Activated naive CD4-positive, alpha-beta T cell treated with anti-CD3 and anti-CD28 coated beads, Interleukin-2, amount 10 ng/mL, durations not matched to agents 7 days and 5 days (primary cell): Measurements from ENCODE around the gene RIMS3.

Experiments used
- CTCF ChIA-PET: fragments of 350-600 bp; sonication (Branson Sonifier 250); formaldehyde crosslinking; loops from one replicate; lab custom pipeline; 2021; ENCODE audit warnings: antibody characterized with exemption; lab: Charles Lee
- DNase-seq: peaks from one replicate; pipeline ENCODE4 v3.0.0-alpha.2; 2020
- H3K27ac Mint-ChIP-seq: one replicate; pipeline ENCODE4 v1.8.0; 2021; ENCODE audit warnings: mild to moderate bottlenecking, moderate library complexity, mixed read lengths
- H3K27me3 Mint-ChIP-seq: one replicate; pipeline ENCODE4 v1.8.0; 2021; ENCODE audit warnings: mild to moderate bottlenecking, mixed read lengths
- H3K36me3 Mint-ChIP-seq: one replicate; pipeline ENCODE4 v1.8.0; 2021; ENCODE audit warnings: mixed read lengths
- H3K4me1 Mint-ChIP-seq: one replicate; pipeline ENCODE4 v1.8.0; 2021; ENCODE audit warnings: mixed read lengths
- H3K4me3 Mint-ChIP-seq: one replicate; pipeline ENCODE4 v1.8.0; 2021; ENCODE audit warnings: mild to moderate bottlenecking, moderate library complexity, mixed read lengths
- H3K9me3 Mint-ChIP-seq: one replicate; pipeline ENCODE4 v1.8.0; 2021; ENCODE audit warnings: mixed read lengths

The RIMS3 gene

DNA sequence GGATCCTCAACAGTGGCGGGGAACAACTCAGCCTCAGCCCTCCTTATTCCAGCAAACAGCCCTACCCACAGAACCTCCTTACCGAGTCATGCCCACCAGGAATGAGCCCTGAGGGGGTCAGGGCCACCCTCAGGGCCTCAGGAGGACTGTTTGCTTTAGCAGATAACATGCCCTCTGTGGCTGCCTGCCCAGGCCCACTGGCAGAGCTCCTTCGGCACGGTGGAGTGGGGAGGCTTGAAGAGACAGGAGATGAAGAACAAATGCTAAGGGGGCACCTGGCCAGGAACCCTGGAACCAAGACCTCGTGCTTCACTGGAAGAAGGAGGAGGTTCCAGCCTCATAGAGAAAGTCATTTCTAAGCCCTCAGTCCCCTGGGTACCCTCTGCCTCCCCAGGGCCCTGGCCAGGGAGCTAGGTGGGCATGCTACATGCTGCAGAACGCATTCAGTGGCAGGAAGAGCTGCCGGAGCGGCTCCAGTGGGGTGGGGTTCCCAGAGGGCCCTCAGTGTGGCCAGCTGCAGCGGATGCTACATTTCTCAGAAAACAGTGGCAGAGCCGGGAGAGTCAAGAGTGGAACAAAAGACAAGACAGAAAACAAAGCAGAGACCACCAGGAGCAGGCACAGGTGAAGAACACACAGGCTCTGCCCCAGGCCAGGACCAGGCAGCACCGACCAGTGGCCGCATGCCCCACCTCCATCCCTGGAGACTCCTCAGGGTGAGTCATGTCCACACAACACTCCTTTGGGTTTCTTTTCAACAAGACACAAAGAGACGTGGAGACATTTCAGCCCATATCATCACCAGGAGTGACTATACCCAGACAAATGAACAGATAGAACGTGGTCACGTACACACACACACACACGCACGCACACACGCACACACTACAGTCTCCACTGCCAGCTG is 39.8 kb downstream of the RIMS3 start:
- CTCF ChIA-PET = interaction anchor here (0.6 to 1.4 kb wide), 10 partner anchors 37 to 228 kb away, joined by 3 to 6 read pairs (median 3); no protein-coding TSS in a partner anchor
- Mint-ChIP-seq H3K9me3 (no peaks in the 10 kb centered on the region), H3K27me3 (peaks cover 29% of the 10 kb centered on the region), H3K4me3 (no peak overlapping the region), H3K4me1 (peaks cover 27% of the 10 kb centered on the region), H3K27ac (no peak overlapping the region), H3K36me3 (no peaks in the 10 kb centered on the region)
- no peak for DNase-seq

DNA sequence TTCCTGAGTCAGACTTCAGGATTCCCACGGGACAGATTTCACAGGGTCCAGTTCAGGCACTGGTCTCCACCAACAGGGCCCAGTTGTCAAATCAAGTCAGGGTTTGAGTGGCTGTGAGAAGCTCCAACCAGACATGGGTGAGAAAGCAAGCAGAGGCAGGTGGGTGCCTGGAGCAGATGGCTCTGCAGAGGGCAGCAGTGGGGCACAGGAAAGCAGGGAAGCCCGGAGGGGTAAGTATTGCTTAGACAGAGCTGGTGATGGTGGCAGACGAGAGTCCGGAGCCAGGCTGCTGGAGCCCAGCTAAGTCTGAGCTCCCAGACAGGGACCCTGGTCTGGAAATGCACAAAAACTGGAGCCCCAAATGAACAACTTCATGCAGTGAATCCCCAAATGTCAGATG is 40.4 kb downstream of the RIMS3 start:
- H3K4me3 Mint-ChIP-seq = no peak overlapping the region
- H3K9me3 Mint-ChIP-seq = no peaks in the 10 kb centered on the region
- no peak overlapping the region for H3K27ac Mint-ChIP-seq
- H3K4me1 Mint-ChIP-seq = peaks cover 22% of the 10 kb centered on the region
- peak; percentile 51 for DNase-seq
- H3K36me3 Mint-ChIP-seq = no peaks in the 10 kb centered on the region
- H3K27me3 Mint-ChIP-seq = peaks cover 35% of the 10 kb centered on the region
- CTCF ChIA-PET = interaction anchor here (0.6 to 1.4 kb wide), 10 partner anchors 38 to 228 kb away, joined by 3 to 6 read pairs (median 3); no protein-coding TSS in a partner anchor

DNA sequence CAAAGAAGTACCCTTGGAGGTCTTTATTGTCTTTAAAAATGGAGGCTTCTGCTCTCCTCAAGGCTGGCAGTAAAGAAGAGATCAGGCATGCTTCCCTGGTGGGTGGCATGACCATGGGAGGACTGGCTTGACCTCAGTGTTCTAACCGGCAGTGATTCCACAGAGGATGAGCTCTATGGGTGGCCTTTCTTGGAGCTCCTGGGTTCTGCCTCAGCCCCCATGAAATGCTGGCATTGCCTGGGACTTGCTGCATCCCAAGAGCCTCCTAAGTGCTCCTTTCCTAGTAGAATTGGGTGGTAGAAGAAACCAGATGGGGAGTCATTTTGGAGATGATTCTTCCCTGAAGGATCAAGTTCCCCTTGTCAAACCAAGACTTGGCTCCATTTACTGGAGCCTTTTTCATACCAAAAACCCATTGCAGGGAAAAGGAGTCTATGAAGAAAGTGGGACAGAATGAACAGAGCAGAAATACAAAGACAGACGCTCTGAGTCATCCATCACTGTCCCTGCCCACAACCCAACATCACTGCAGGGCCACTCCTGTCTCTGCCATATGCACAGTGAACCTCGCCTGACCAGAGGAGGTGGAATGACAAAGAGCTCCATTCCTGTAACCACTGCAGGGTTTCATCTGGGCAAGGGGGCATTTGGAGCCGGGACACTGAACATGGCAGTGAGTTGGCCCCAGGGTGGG is 42.4 kb downstream of the RIMS3 start:
- CTCF ChIA-PET = interaction anchor here (0.6 kb wide), 1 partner anchor 341 kb away, joined by 3 read pairs; no protein-coding TSS in a partner anchor
- Mint-ChIP-seq H3K9me3 (no peaks in the 10 kb centered on the region), H3K4me3 (no peak overlapping the region), H3K4me1 (peaks cover 2% of the 10 kb centered on the region), H3K36me3 (no peaks in the 10 kb centered on the region), H3K27me3 (peaks cover 40% of the 10 kb centered on the region), H3K27ac (no peak overlapping the region)
- DNase-seq = no peak

DNA sequence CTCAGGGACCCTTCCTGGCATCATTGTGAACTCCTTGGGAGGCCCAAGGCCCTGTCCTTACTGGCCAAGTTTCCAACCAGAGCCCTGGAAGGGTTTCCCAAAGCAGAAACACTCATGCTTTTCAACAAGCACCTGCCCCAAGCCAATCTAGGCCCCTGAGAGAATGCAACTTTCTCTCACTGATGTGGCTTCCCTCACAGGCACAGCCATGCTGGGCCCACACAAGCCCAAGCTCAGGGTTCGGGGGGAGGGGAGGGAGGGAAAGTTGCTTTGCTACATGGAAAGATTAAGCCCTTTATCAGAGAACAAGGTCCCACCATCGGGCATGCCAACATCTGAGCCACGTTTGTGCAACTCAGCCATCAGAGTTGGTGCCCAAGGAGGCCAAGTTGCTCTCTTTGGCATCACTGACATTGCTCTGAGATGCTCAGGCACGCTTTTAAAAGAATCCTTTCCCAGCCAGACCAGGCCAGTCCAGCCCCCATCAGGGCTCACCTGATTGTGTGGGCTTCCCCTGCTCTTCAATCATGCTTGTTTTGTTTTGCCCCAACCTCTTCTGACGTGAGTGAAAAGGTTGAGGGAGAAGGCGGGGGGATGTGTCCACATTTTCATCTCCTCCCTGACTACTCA is 43.5 kb downstream of the RIMS3 start:
- H3K4me3 Mint-ChIP-seq = no peak overlapping the region
- H3K4me1 Mint-ChIP-seq = no peaks in the 10 kb centered on the region
- no peak overlapping the region for H3K27ac Mint-ChIP-seq
- no peaks in the 10 kb centered on the region for H3K9me3 Mint-ChIP-seq
- no peaks in the 10 kb centered on the region for H3K36me3 Mint-ChIP-seq
- CTCF ChIA-PET = no interaction called here
- peaks cover 40% of the 10 kb centered on the region for H3K27me3 Mint-ChIP-seq
- no peak for DNase-seq

DNA sequence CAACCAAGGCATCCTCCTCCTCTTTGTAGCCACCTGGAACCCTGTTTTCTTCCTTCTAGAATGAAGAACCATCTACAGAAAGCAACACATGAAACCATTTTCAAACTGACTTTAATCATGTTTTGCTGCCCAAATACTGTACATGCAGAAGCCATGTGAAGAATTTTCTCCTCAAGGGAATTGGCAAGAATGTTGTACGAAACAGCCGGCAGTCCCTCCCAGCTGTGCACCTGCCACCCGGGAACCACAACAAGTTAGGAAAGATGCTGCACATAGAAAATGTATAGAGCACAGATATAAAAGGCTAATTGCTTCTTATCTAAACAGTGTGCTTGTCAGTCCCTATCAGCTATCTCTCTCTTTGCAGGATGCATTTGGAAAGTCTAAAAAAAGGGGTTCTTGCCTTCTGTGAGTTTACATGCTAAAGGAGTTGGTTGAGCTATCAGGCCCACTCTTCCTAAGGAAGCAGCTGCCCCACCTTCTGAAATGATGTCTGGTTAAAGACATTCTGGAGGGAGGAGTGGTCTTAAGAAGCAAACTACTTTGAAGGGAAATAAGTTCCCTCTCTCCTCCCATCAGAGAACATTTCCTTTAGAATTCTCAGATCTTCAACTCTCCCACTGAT is 44.8 kb downstream of the RIMS3 start:
- Mint-ChIP-seq H3K27ac (no peak overlapping the region), H3K4me1 (no peaks in the 10 kb centered on the region), H3K9me3 (no peaks in the 10 kb centered on the region), H3K36me3 (no peaks in the 10 kb centered on the region), H3K27me3 (peaks cover 43% of the 10 kb centered on the region), H3K4me3 (no peak overlapping the region)
- CTCF ChIA-PET = no interaction called here
- no peak for DNase-seq

DNA sequence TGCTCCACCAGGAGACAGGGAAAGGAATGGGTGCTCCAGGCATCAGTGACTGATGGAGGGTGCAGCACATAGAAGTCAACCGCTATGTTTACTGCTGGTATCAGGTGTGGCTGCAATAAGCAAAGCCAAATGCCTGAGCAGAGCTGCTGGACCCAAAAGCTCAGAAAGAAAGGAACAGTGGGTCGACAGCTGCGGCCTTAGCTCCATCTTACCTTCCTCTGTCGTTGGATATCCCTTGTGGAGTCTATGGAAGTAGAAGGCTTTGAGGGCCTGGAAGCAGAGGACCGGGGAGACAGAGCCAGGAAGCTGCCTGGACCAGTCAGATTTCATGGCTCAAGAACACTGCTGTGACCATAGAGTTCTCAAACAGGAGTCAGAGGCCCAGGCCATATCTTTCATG is 45.3 kb downstream of the RIMS3 start:
- no peak for DNase-seq
- Mint-ChIP-seq H3K27me3 (peaks cover 43% of the 10 kb centered on the region), H3K4me1 (no peaks in the 10 kb centered on the region), H3K9me3 (no peaks in the 10 kb centered on the region), H3K27ac (no peak overlapping the region), H3K4me3 (no peak overlapping the region), H3K36me3 (no peaks in the 10 kb centered on the region)
- CTCF ChIA-PET = no interaction called here

DNA sequence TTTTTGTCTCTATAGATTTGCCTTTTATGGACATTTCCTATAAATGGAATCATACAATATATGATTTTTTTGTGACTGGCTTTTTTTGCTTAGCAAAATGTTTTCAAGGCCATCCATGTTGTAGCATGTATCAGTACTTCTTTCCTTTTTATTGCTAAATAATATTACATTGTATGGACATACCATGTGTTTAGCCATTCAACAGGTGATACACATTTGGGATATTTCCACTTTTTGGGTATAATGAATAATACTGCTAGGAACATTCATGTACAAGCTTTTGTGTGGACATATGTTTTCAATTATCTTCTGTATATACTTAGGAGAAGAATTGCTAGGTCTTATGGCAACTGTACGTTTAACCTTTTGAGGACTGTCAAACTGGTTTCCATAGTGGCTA is 47.4 kb downstream of the RIMS3 start:
- Mint-ChIP-seq H3K27ac (no peak overlapping the region), H3K4me1 (no peaks in the 10 kb centered on the region)
- CTCF ChIA-PET = no interaction called here

DNA sequence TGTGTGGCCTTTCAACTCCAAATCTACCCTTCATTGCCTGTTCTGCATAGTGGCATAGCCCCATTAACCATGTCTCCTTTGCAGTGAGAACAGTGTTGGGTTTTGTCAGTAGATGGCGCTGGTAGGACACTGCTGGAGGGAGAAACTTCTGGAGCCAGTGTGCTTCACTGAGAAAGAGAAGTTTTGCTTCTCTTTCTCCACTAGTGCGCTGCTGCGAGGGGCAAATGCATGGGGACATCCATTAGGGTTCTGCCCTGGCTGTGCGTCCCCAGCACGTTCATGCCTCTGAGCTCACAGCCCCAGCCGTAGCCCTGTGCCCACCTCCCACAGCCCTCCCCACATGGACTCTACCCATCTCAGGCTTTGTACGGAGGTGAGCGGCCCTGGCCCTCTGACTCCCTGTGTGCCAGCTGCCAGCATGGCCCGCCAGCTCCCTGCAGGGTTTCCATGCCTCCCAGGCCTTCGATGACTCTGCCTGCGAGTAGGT is 53.1 kb downstream of the RIMS3 start:
- H3K27ac Mint-ChIP-seq = no peak overlapping the region
- peaks cover 12% of the 10 kb centered on the region for H3K27me3 Mint-ChIP-seq
- peak; percentile 83 for DNase-seq
- no peak overlapping the region for H3K4me3 Mint-ChIP-seq
- H3K4me1 Mint-ChIP-seq = no peaks in the 10 kb centered on the region
- no peaks in the 10 kb centered on the region for H3K9me3 Mint-ChIP-seq
- H3K36me3 Mint-ChIP-seq = no peaks in the 10 kb centered on the region
- CTCF ChIA-PET = interaction anchor here (0.6 to 1.6 kb wide), 5 partner anchors 57 to 468 kb away, joined by 3 to 5 read pairs (median 3); no protein-coding TSS in a partner anchor

More for the DNA sequence above, 47.4 kb downstream of the RIMS3 start:
- no peaks in the 10 kb centered on the region for H3K9me3 Mint-ChIP-seq
- no peak for DNase-seq
- no peak overlapping the region for H3K4me3 Mint-ChIP-seq
- peaks cover 30% of the 10 kb centered on the region for H3K27me3 Mint-ChIP-seq
- H3K36me3 Mint-ChIP-seq = no peaks in the 10 kb centered on the region

DNA sequence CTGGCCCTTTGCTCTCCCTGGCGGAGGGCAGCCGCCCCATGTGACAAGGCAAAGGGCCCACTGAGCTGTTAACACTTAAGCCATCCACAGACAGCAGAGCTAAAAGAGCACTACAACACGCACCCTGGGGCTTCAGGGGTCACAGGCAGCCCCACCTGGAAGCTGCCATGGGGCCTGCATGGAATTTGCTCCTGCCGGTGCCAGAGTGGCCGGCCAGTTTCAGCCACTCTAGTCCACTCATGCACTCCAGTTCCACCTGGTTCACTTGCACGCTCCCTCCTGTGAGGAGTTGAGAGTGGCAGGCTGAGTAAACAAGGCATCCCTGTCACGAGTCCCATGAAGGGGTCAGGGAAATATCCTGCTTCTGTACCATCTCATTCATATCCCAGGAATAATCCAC is 55.3 kb downstream of the RIMS3 start:
- H3K27ac Mint-ChIP-seq = no peak overlapping the region
- no peak for DNase-seq
- CTCF ChIA-PET = interaction anchor here (1.3 to 3.2 kb wide), 5 partner anchors 162 to 341 kb away, joined by 3 to 13 read pairs (median 8); no protein-coding TSS in a partner anchor
- H3K4me3 Mint-ChIP-seq = no peak overlapping the region
- H3K4me1 Mint-ChIP-seq = no peaks in the 10 kb centered on the region
- H3K27me3 Mint-ChIP-seq = peaks cover 11% of the 10 kb centered on the region
- H3K9me3 Mint-ChIP-seq = no peaks in the 10 kb centered on the region
- H3K36me3 Mint-ChIP-seq = no peaks in the 10 kb centered on the region

DNA sequence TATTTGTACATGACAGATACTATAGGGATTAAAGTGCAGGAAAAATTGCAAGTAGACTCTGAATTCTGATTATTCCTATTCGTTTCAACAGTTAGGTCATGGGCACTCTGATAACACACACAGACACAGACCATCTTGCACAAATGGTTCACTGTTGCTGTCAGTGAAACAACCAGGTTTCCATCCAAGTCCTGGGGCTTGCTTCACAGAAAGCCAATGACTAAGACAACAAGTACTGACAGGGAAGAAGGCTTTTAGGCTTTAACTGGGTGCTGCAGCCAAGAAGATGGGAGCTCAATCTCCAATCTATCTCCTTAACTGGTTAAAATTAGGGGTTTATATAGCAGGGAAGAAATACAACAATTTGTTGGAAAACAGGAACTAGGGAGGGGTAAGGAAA is 57.6 kb downstream of the RIMS3 start:
- CTCF ChIA-PET = interaction anchor here (0.6 kb wide), 1 partner anchor 82 kb away, joined by 3 read pairs; no protein-coding TSS in a partner anchor
- H3K27me3 Mint-ChIP-seq = peaks cover 11% of the 10 kb centered on the region
- H3K9me3 Mint-ChIP-seq = no peaks in the 10 kb centered on the region
- no peak for DNase-seq
- H3K4me1 Mint-ChIP-seq = no peaks in the 10 kb centered on the region
- no peaks in the 10 kb centered on the region for H3K36me3 Mint-ChIP-seq
- H3K27ac Mint-ChIP-seq = no peak overlapping the region
- no peak overlapping the region for H3K4me3 Mint-ChIP-seq

DNA sequence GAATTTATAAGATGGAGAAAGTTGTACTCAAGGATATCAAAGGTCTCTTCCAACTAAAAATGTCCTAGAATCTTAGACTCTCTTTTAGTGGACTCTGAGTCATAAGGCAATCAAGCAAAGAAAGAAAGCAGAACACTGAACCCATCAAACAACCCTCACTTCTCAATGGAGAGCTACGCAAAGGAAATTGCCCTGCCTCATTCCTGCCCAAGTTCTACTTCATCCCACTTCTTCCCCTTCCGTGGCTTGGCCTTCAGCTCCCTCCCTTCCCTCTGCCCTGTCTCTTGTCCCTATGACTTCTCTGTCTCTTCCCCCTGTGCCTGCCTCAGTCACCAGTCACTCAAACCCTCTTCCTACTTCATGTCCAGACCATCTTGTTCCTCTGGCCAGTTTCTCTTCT is 58.5 kb downstream of the RIMS3 start:
- DNase-seq = no peak
- CTCF ChIA-PET = interaction anchor here (1.1 to 1.5 kb wide), 2 partner anchors 165 to 342 kb away, joined by 3 to 4 read pairs; no protein-coding TSS in a partner anchor
- Mint-ChIP-seq H3K27me3 (peaks cover 10% of the 10 kb centered on the region), H3K4me3 (no peak overlapping the region), H3K4me1 (no peaks in the 10 kb centered on the region), H3K27ac (no peak overlapping the region), H3K9me3 (no peaks in the 10 kb centered on the region), H3K36me3 (no peaks in the 10 kb centered on the region)

DNA sequence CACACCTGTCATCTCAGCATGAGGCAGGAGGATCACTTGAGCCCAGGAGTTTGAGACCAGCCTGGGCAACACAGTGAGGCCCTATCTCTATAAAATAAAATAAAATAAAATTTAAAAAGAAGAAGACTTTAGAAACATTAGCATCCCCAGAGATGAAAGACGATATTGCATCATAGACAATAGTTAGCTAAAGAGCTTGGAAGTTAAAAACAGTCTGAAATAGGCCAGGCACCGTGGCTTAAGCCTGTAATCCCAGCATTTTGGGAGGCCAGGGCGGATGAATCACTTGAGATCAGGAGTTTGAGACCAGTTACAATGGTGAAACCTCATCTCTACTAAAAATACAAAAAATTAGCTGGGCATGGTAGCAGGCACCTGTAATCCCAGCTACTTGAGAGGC is 59.3 kb downstream of the RIMS3 start:
- CTCF ChIA-PET = interaction anchor here (1.1 to 1.5 kb wide), 2 partner anchors 166 to 342 kb away, joined by 3 to 4 read pairs; no protein-coding TSS in a partner anchor
- Mint-ChIP-seq H3K36me3 (no peaks in the 10 kb centered on the region), H3K4me1 (no peaks in the 10 kb centered on the region), H3K27ac (no peak overlapping the region), H3K27me3 (peaks cover 12% of the 10 kb centered on the region), H3K9me3 (no peaks in the 10 kb centered on the region), H3K4me3 (no peak overlapping the region)
- DNase-seq = no peak

DNA sequence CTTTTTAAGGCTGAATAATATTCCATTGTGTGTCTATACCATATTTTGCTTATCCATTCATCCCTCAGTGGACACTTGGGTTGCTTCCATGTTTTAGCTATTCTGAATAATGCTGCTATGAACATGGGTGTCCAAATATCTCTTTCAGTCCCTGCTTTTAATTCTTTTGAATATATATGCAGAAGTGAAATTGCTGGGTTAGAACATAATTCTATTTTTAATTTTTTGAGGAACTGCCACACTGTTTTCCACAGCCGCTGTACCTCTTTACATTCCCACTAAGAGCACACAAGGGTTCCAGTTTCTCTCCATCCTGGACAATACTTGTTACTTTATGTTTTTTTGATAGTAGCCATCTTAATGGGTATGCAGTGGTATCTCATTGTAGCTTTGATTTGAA is 65.6 kb downstream of the RIMS3 start:
- CTCF ChIA-PET = no interaction called here
- H3K4me1 Mint-ChIP-seq = no peaks in the 10 kb centered on the region

More for the DNA sequence above, 65.6 kb downstream of the RIMS3 start:
- Mint-ChIP-seq H3K27me3 (peaks cover 25% of the 10 kb centered on the region), H3K36me3 (no peaks in the 10 kb centered on the region), H3K9me3 (no peaks in the 10 kb centered on the region), H3K27ac (no peak overlapping the region), H3K4me3 (no peak overlapping the region)
- DNase-seq = no peak
